HG02970 (cell line): ENCODE results near the gene PPP1R36.

Source experiments
- ATAC-seq: cut with Tn5 transposase; IDR thresholded peaks from one replicate; pipeline ENCODE4 v1.9.1; 2021; ENCODE audit warnings: mild to moderate bottlenecking, moderate library complexity, moderate number of reproducible peaks; ENCODE audit not compliant: unreplicated experiment, low FRiP score

Gene PPP1R36

GRCh38 chr14:64638625-64639024 is 88.9 kb downstream of the PPP1R36 start:
- ATAC-seq = no peak
